IMR-90 (cell line): ENCODE results near the gene UNC13C. TPM values are rescaled to one million over a fixed set of nuclear protein-coding genes. Genes with fewer than 3 reads are reported as not detected.

Experiments used
- ATAC-seq: fragments of 200-7000 bp; cut with Tn5 transposase; 2 replicates; pipeline ENCODE4 v1.9.1; 2020; ENCODE audit warnings: low read depth, mild to moderate bottlenecking, moderate library complexity
- BruUV-seq: library from RNA; stranded (reverse); fragments of 400-500 nt; replicated peaks from 2 replicates; lab custom pipeline; 2021; lab: Mats Ljungman, UMichigan
- CTCF ChIA-PET: fragments of 300-600 bp; formaldehyde crosslinking; extraction: SDS; loops from one replicate; lab custom pipeline; 2021; ENCODE audit warnings: antibody characterized with exemption; lab: Yijun Ruan, JAX
- POLR2A ChIA-PET: fragments of 300-600 bp; sonication (Branson Sonifier 250); formaldehyde crosslinking; loops from one replicate; lab custom pipeline; 2022; ENCODE audit warnings: antibody characterized with exemption; ENCODE audit not compliant: unreplicated experiment; lab: Charles Lee
- DNase-seq: peaks from one replicate; pipeline ENCODE4 v3.0.0; 2013
- H2AFZ ChIP-seq: replicated peaks from 2 replicates; pipeline ENCODE3; 2013; ENCODE audit warnings: low read length, mild to moderate bottlenecking; ENCODE audit not compliant: poor library complexity
- H2AK5ac ChIP-seq: 2 replicates; pipeline ENCODE4 v1.6.1; 2013; ENCODE audit warnings: low read depth, low read length, inconsistent platforms
- H2AK9ac ChIP-seq: replicated peaks from 2 replicates; pipeline ENCODE3; 2013; ENCODE audit warnings: mild to moderate bottlenecking, low read depth, low read length, moderate library complexity; ENCODE audit not compliant: poor library complexity
- H2BK120ac ChIP-seq: 2 replicates; pipeline ENCODE4 v1.6.1; 2013; ENCODE audit warnings: low read depth, low read length, inconsistent platforms
- H2BK15ac ChIP-seq: 3 replicates; pipeline ENCODE4 v1.6.1; 2013; ENCODE audit warnings: low read depth, low read length, inconsistent platforms
- H2BK20ac ChIP-seq: 2 replicates; pipeline ENCODE4 v1.6.1; 2013; ENCODE audit warnings: low read depth, mild to moderate bottlenecking, inconsistent platforms, low read length, moderate library complexity
- H2BK5ac ChIP-seq: 2 replicates; pipeline ENCODE4 v1.6.1; 2013; ENCODE audit warnings: mild to moderate bottlenecking, low read depth, low read length, inconsistent platforms; ENCODE audit not compliant: poor library complexity, severe bottlenecking
- H3K14ac ChIP-seq: replicated peaks from 2 replicates; pipeline ENCODE4 v1.6.1; 2013; ENCODE audit warnings: low read depth, low read length, inconsistent platforms
- H3K18ac ChIP-seq: 2 replicates; pipeline ENCODE4 v1.6.1; 2013; ENCODE audit warnings: low read depth, low read length, control low read depth
- H3K23ac ChIP-seq: 2 replicates; pipeline ENCODE4 v1.6.1; 2013; ENCODE audit warnings: low read depth, low read length, inconsistent platforms
- H3K27ac ChIP-seq: 2 replicates; pipeline ENCODE4 v1.5.1; 2013; ENCODE audit warnings: mild to moderate bottlenecking, control low read depth, low read length; ENCODE audit not compliant: insufficient read depth
- H3K27me3 ChIP-seq: 2 replicates; pipeline ENCODE4 v1.6.1; 2013; ENCODE audit warnings: low read length; ENCODE audit not compliant: control insufficient read depth, insufficient read depth
- H3K36me3 ChIP-seq: 2 replicates; pipeline ENCODE4 v1.6.1; 2013; ENCODE audit warnings: low read length, mixed read lengths; ENCODE audit not compliant: control insufficient read depth, insufficient read depth
- H3K4ac ChIP-seq: 2 replicates; pipeline ENCODE4 v1.6.1; 2013; ENCODE audit warnings: low read depth, low read length, inconsistent platforms
- H3K4me1 ChIP-seq: 2 replicates; pipeline ENCODE4 v1.6.1; 2013; ENCODE audit warnings: low read length, mixed read lengths; ENCODE audit not compliant: control insufficient read depth, insufficient read depth
- H3K4me2 ChIP-seq: 2 replicates; pipeline ENCODE4 v1.6.1; 2013; ENCODE audit warnings: low read depth, mild to moderate bottlenecking, control low read depth, low read length, moderate library complexity
- H3K4me3 ChIP-seq: 2 replicates; pipeline ENCODE4 v1.5.1; 2013; ENCODE audit warnings: low read depth, mild to moderate bottlenecking, control low read depth, low read length, moderate library complexity; ENCODE audit not compliant: insufficient read depth
- H3K56ac ChIP-seq: 2 replicates; pipeline ENCODE4 v1.6.1; 2013; ENCODE audit warnings: low read length, inconsistent platforms; ENCODE audit not compliant: insufficient read depth; ENCODE audit errors: extremely low read depth
- H3K79me1 ChIP-seq, 2 experiments: 2 replicates each; pipeline ENCODE4 v1.6.1; 2013; ENCODE audit warnings: low read length in 2 of 2, inconsistent platforms in 1 of 2, low read depth in 1 of 2
- H3K9ac ChIP-seq: 2 replicates; pipeline ENCODE4 v1.6.1; 2013; ENCODE audit warnings: low read depth, low read length, control low read depth
- H3K9me1 ChIP-seq: 2 replicates; pipeline ENCODE4 v1.6.1; 2013; ENCODE audit warnings: low read length, inconsistent platforms; ENCODE audit not compliant: insufficient read depth
- H3K9me3 ChIP-seq: 2 replicates; pipeline ENCODE4 v1.6.1; 2013; ENCODE audit warnings: low read length; ENCODE audit not compliant: control insufficient read depth, insufficient read depth
- H4K20me1 ChIP-seq: 2 replicates; pipeline ENCODE4 v1.6.1; 2013; ENCODE audit warnings: low read length, inconsistent platforms; ENCODE audit not compliant: insufficient read depth
- H4K5ac ChIP-seq: 2 replicates; pipeline ENCODE4 v1.6.1; 2013; ENCODE audit warnings: mild to moderate bottlenecking, low read depth, low read length, control low read depth
- H4K8ac ChIP-seq, 2 experiments: 2 replicates each; pipeline ENCODE4 v1.6.1; 2013; ENCODE audit warnings: low read depth in 2 of 2, low read length in 2 of 2, control low read depth in 1 of 2, inconsistent platforms in 1 of 2
- H4K91ac ChIP-seq: 2 replicates; pipeline ENCODE4 v1.6.1; 2013; ENCODE audit warnings: low read depth, low read length, inconsistent platforms; ENCODE audit not compliant: insufficient read depth
- CEBPB ChIP-seq: IDR thresholded peaks from 2 replicates; pipeline ENCODE4 v1.6.1; 2012; ENCODE audit warnings: low read depth, low read length, improper control_type of control experiment
- CHD1 ChIP-seq: IDR thresholded peaks from 2 replicates; pipeline ENCODE4 v1.6.1; 2012; ENCODE audit warnings: low read depth, low read length, improper control_type of control experiment
- CTCF ChIP-seq: conservative IDR thresholded peaks from 2 replicates; pipeline ENCODE4 v1.5.1; 2012; ENCODE audit warnings: mild to moderate bottlenecking, low read depth, low read length, improper control_type of control experiment
- ELK1 ChIP-seq: fragments of 150-350 bp; IDR thresholded peaks from 2 replicates; pipeline ENCODE4 v1.6.1; 2016; ENCODE audit warnings: low read depth, mild to moderate bottlenecking, low read length, moderate library complexity, borderline replicate concordance
- FOS ChIP-seq: fragments of 150-350 bp; IDR thresholded peaks from 2 replicates; pipeline ENCODE4 v1.6.1; 2016; ENCODE audit warnings: low read depth, low read length
- MAFK ChIP-seq: IDR thresholded peaks from 2 replicates; pipeline ENCODE4 v1.6.1; 2012; ENCODE audit warnings: low read depth, low read length, improper control_type of control experiment
- MXI1 ChIP-seq: IDR thresholded peaks from 2 replicates; pipeline ENCODE4 v1.6.1; 2012; ENCODE audit warnings: low read depth, mild to moderate bottlenecking, low read length, moderate library complexity, borderline replicate concordance
- POLR2A ChIP-seq: IDR thresholded peaks from 2 replicates; pipeline ENCODE4 v1.6.1; 2012; ENCODE audit warnings: mild to moderate bottlenecking, low read depth, low read length
- WGBS, 2 experiments: methylation state at CpG; one replicate each; pipeline versions ENCODE4 v1.1.5 to v1.1.7; 2013; ENCODE audit warnings: missing lambda C conversion rate in 2 of 2; ENCODE audit not compliant: insufficient read length in 1 of 2; ENCODE audit errors: extremely low coverage in 2 of 2; 5-methylcytosine and 5-hydroxymethylcytosine counted together
- dilution Hi-C: fragments of 300-500 bp; cut with HindIII; formaldehyde crosslinking; loops from one replicate; pipeline ENCODE4 v1.14.3; 2018; ENCODE audit warnings: low sequenced_read_pairs; ENCODE audit not compliant: unreplicated experiment
- in situ Hi-C: fragments of 300-500 bp; cut with MboI; formaldehyde crosslinking; loops from 3 replicates; pipeline ENCODE4 v1.14.3; 2019; ENCODE audit warnings: low sequenced_read_pairs, inconsistent platforms, mixed read lengths
- intact Hi-C: fragments of 100-400 bp; cut with micrococcal nuclease; formaldehyde crosslinking; loops from 2 replicates; pipeline ENCODE4 v1.10.0; 2022
- polyA plus RNA-seq, 3 experiments: library from polyadenylated mRNA; depleted of rRNA; stranded (reverse); fragments of >200 nt; gene quantifications; 2 replicates each; pipeline ENCODE4 v1.2.3, GENCODE V29; 2012; ENCODE audit warnings: low replicate concordance in 1 of 3
- total RNA-seq: library from RNA; depleted of rRNA; stranded (reverse); fragments of >200 nt; gene quantifications from 2 replicates; pipeline ENCODE4 v1.2.3, GENCODE V29; 2012
- TF ChIP-seq, protein P1 (sequence below): fragments of 150-350 bp; IDR thresholded peaks from 2 replicates; pipeline ENCODE4 v1.6.1; 2017; ENCODE audit warnings: mild to moderate bottlenecking, antibody characterized with exemption, low read length, low read depth

UNC13C gene
- total and polyA plus RNA-seq, 2 of the 4 experiments (the other 2 are of a cell fraction) = not detected

DNA sequence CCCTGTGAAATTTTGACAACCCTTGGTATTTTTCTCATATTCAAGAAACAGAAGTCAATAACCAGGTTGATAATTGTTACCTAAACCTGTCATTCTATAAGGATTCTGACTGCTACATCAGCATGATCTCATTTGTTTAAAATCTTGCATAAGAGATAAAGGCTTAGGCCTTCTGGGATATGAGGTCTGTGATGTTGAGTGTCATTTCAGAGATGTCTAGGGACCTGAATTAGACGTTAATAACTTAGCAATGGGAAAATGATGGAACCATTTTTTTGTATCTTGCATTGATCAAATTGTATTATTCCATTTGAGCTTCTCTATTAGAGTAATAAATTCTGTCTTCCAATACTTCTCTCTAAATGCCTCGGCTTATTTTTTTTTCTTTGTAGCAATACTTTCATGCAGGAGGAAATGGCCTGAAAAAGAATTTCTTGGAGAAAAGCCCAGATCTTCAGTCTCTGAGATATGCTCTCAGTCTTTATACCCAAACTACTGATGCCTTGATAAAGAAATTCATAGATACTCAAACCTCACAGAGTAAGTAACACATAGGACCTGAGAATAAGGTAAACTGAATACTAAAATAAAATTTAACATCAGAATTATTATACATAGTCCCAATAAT is 589.3 kb downstream of the UNC13C start:
- in situ Hi-C loops = no loop called here
- Histone ChIP-seq H3K14ac (no peak overlapping the region), H2AK9ac (no peak overlapping the region), H3K4me3 (no peak overlapping the region), H3K36me3 (no peaks in the 10 kb centered on the region), H3K9me3 (0 out of 2 replicates have a peak, but pooled peaks cover 4% of the 10 kb centered on the region), H3K4me2 (no peak overlapping the region), H3K27ac (no peak overlapping the region), H2BK15ac (no peak overlapping the region), H2AFZ (no peak overlapping the region), H3K27me3 (no peaks in the 10 kb centered on the region), H2AK5ac (no peak overlapping the region), H4K5ac (no peak overlapping the region), H3K79me1 (no peaks in the 10 kb centered on the region), H4K20me1 (no peaks in the 10 kb centered on the region), H3K23ac (no peak overlapping the region), H3K18ac (no peak overlapping the region), H4K91ac (no peak overlapping the region), H2BK120ac (no peak overlapping the region), H3K56ac (no peak overlapping the region), H3K9ac (no peak overlapping the region), H3K4me1 (no peaks in the 10 kb centered on the region), H3K4ac (no peak overlapping the region), H2BK20ac (no peak overlapping the region), H2BK5ac (no peak overlapping the region), H4K8ac (no peak overlapping the region), H3K9me1 (no peaks in the 10 kb centered on the region)
- ChIA-PET POLR2A (no interaction called here), CTCF (no interaction called here)
- DNase-seq (no peak), ATAC-seq (no peak)
- TF ChIP-seq MAFK (no peak), CTCF (no peak), POLR2A (no peak), ELK1 (no peak), FOS (no peak), CEBPB (no peak), MXI1 (no peak), CHD1 (no peak)
- TF ChIP-seq, protein P1, sequence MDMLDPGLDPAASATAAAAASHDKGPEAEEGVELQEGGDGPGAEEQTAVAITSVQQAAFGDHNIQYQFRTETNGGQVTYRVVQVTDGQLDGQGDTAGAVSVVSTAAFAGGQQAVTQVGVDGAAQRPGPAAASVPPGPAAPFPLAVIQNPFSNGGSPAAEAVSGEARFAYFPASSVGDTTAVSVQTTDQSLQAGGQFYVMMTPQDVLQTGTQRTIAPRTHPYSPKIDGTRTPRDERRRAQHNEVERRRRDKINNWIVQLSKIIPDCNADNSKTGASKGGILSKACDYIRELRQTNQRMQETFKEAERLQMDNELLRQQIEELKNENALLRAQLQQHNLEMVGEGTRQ = no peak
- dilution Hi-C loops = no loop called here
- no CpG with 5 or more reads among the region's 2 CpGs for WGBS, 2 experiments
- intact Hi-C loops = no loop called here
- BruUV-seq = no TSS peak
